ENCODE measurements around the gene DUSP8. TPM values are rescaled to one million over a fixed set of nuclear protein-coding genes. Genes with fewer than 3 reads are reported as not detected.
A peak's percentile ranks its signal among the peaks of the same experiment; 100 is the strongest.

The DUSP8 gene
- total RNA-seq, 1 donor from 2014 or later: 7.7 TPM

- DNase-seq (peak; percentile 42), ATAC-seq (ENCODE audit: poor library complexity) (no peak)
- intact Hi-C loops (cut with DNase I): loop anchor here (10.0 kb wide), 2 partner anchors 265 to 365 kb away; partner anchors contain the start of gene TOLLIP
These were observed 2.0 kb downstream of the DUSP8 start for GRCh38 chr11:1570001-1570453.

GRCh38 chr11:1569251-1569780 lies 2.8 kb downstream of the DUSP8 start:
- peak; percentile 17 for DNase-seq
- intact Hi-C loops (cut with DNase I): no loop called here
- ATAC-seq (ENCODE audit: poor library complexity): no peak

GRCh38 chr11:1568441-1568911 lies 3.6 kb downstream of the DUSP8 start:
- DNase-seq: peak; percentile 40

GRCh38 chr11:1567721-1568100 lies 4.4 kb downstream of the DUSP8 start:
- no peak for ATAC-seq (ENCODE audit: poor library complexity)
- intact Hi-C loops (cut with DNase I): no loop called here

More at GRCh38 chr11:1568441-1568911, 3.6 kb downstream of the DUSP8 start:
- intact Hi-C loops (cut with DNase I): no loop called here
- ATAC-seq (ENCODE audit: poor library complexity): no peak

GRCh38 chr11:1567052-1567720 lies 4.9 kb downstream of the DUSP8 start:
- no peak for DNase-seq
- intact Hi-C loops (cut with DNase I): no loop called here

More at GRCh38 chr11:1567721-1568100, 4.4 kb downstream of the DUSP8 start:
- no peak for DNase-seq

GRCh38 chr11:1566381-1567051 lies 5.6 kb downstream of the DUSP8 start:
- ATAC-seq (ENCODE audit: poor library complexity): no peak
- no peak for DNase-seq
- intact Hi-C loops (cut with DNase I): no loop called here

More at GRCh38 chr11:1567052-1567720, 4.9 kb downstream of the DUSP8 start:
- ATAC-seq (ENCODE audit: poor library complexity): no peak

- intact Hi-C loops (cut with DNase I): no loop called here
- no peak for DNase-seq
- ATAC-seq (ENCODE audit: poor library complexity): no peak
These were observed 6.2 kb downstream of the DUSP8 start for GRCh38 chr11:1565904-1566247.

- intact Hi-C loops (cut with DNase I): no loop called here
- DNase-seq: no peak
- ATAC-seq (ENCODE audit: poor library complexity): no peak
These were observed 6.7 kb downstream of the DUSP8 start for GRCh38 chr11:1565173-1565903.

GRCh38 chr11:1564535-1565172 lies 7.4 kb downstream of the DUSP8 start:
- ATAC-seq (ENCODE audit: poor library complexity): peak; percentile 43
- intact Hi-C loops (cut with DNase I): no loop called here

GRCh38 chr11:1563697-1564534 lies 8.2 kb downstream of the DUSP8 start:
- DNase-seq: no peak
- ATAC-seq (ENCODE audit: poor library complexity): no peak
- intact Hi-C loops (cut with DNase I): no loop called here

More at GRCh38 chr11:1564535-1565172, 7.4 kb downstream of the DUSP8 start:
- peak; percentile 77 for DNase-seq

GRCh38 chr11:1563149-1563638 lies 8.9 kb downstream of the DUSP8 start:
- ATAC-seq (ENCODE audit: poor library complexity): no peak
- intact Hi-C loops (cut with DNase I): no loop called here

GRCh38 chr11:1562469-1563148 lies 9.5 kb downstream of the DUSP8 start:
- intact Hi-C loops (cut with DNase I): no loop called here
- DNase-seq (no peak), ATAC-seq (ENCODE audit: poor library complexity) (no peak)

More at GRCh38 chr11:1563149-1563638, 8.9 kb downstream of the DUSP8 start:
- DNase-seq: no peak

GRCh38 chr11:1561955-1562354 lies 10.1 kb downstream of the DUSP8 start:
- no peak for ATAC-seq (ENCODE audit: poor library complexity)
- intact Hi-C loops (cut with DNase I): no loop called here
- no peak for DNase-seq

- ATAC-seq (ENCODE audit: poor library complexity): no peak
- no peak for DNase-seq
- intact Hi-C loops (cut with DNase I): no loop called here
These were observed 10.8 kb downstream of the DUSP8 start for GRCh38 chr11:1561266-1561665.

GRCh38 chr11:1560649-1561251 lies 11.3 kb downstream of the DUSP8 start:
- DNase-seq (no peak), ATAC-seq (ENCODE audit: poor library complexity) (no peak)
- intact Hi-C loops (cut with DNase I): no loop called here

- intact Hi-C loops (cut with DNase I): no loop called here
- no peak for DNase-seq
- no peak for ATAC-seq (ENCODE audit: poor library complexity)
These were observed 11.9 kb downstream of the DUSP8 start for GRCh38 chr11:1560002-1560648.
